ENCODE measurements around the gene TAGLN.

- TF ChIP-seq CTCF (IDR thresholded peaks at IDR 0.05; ENCODE audit: low read depth, low read length, poor library complexity, severe bottlenecking) = no peak
- no peak for TF ChIP-seq EZH2phosphoT487 (IDR thresholded peaks at IDR 0.05; ENCODE audit: borderline replicate concordance, low read length)
Observed at GRCh38 chr11:117239295-117239694, 40.1 kb downstream of the TAGLN start.

Measured in DOHH2 (cell line).